Osteocyte (in vitro differentiated cells): Measurements from ENCODE around the gene EFNA5. TPM values are rescaled to one million over a fixed set of nuclear protein-coding genes. Genes with fewer than 3 reads are reported as not detected.
A peak's percentile ranks its signal among the peaks of the same experiment; 100 is the strongest.

ENCODE experiments used
- DNase-seq: peaks from one replicate; pipeline ENCODE4 v3.0.0; 2021; ENCODE audit warnings: mixed read lengths; ENCODE audit not compliant: unreplicated experiment; ENCODE audit errors: extremely low spot score
- H3K27ac Mint-ChIP-seq: one replicate; pipeline ENCODE4 v1.8.0; 2021; ENCODE audit warnings: mild to moderate bottlenecking, mixed read lengths; ENCODE audit not compliant: unreplicated experiment
- H3K27me3 Mint-ChIP-seq: one replicate; pipeline ENCODE4 v1.8.0; 2021; ENCODE audit warnings: mixed read lengths; ENCODE audit not compliant: unreplicated experiment
- H3K36me3 Mint-ChIP-seq: one replicate; pipeline ENCODE4 v1.8.0; 2021; ENCODE audit warnings: mixed read lengths; ENCODE audit not compliant: unreplicated experiment
- H3K4me1 Mint-ChIP-seq: one replicate; pipeline ENCODE4 v1.8.0; 2021; ENCODE audit warnings: mixed read lengths; ENCODE audit not compliant: unreplicated experiment
- H3K4me3 Mint-ChIP-seq: one replicate; pipeline ENCODE4 v1.8.0; 2021; ENCODE audit warnings: mild to moderate bottlenecking, moderate library complexity, mixed read lengths; ENCODE audit not compliant: unreplicated experiment
- H3K9me3 Mint-ChIP-seq: one replicate; pipeline ENCODE4 v1.8.0; 2021; ENCODE audit warnings: mixed read lengths; ENCODE audit not compliant: unreplicated experiment
- total RNA-seq: library from RNA; stranded (reverse); gene quantifications from 2 replicates; pipeline ENCODE4 v1.2.1, GENCODE V29; 2021
- TF ChIP-seq, protein P1 (sequence below): fragments of 200-600 bp; sonication (generic); IDR thresholded peaks from 2 replicates; pipeline ENCODE4 v1.5.0; 2021; ENCODE audit warnings: antibody characterized with exemption, mild to moderate bottlenecking, moderate library complexity

Gene EFNA5
- total RNA-seq, 1 donor from 2014 or later = 34.2 TPM

- no peaks in the 10 kb centered on the region for H3K9me3 Mint-ChIP-seq
- no peaks in the 10 kb centered on the region for H3K27me3 Mint-ChIP-seq
- no peak for DNase-seq
- no peaks in the 10 kb centered on the region for H3K36me3 Mint-ChIP-seq
- peaks cover 77% of the 10 kb centered on the region for H3K4me1 Mint-ChIP-seq
- no peak overlapping the region for H3K4me3 Mint-ChIP-seq
- H3K27ac Mint-ChIP-seq = peak overlapping the region; percentile 42
- TF ChIP-seq, protein P1, sequence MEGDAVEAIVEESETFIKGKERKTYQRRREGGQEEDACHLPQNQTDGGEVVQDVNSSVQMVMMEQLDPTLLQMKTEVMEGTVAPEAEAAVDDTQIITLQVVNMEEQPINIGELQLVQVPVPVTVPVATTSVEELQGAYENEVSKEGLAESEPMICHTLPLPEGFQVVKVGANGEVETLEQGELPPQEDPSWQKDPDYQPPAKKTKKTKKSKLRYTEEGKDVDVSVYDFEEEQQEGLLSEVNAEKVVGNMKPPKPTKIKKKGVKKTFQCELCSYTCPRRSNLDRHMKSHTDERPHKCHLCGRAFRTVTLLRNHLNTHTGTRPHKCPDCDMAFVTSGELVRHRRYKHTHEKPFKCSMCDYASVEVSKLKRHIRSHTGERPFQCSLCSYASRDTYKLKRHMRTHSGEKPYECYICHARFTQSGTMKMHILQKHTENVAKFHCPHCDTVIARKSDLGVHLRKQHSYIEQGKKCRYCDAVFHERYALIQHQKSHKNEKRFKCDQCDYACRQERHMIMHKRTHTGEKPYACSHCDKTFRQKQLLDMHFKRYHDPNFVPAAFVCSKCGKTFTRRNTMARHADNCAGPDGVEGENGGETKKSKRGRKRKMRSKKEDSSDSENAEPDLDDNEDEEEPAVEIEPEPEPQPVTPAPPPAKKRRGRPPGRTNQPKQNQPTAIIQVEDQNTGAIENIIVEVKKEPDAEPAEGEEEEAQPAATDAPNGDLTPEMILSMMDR = no peak
These were observed 103.8 kb downstream of the EFNA5 start for GRCh38 chr5:107566986-107567385.

- Mint-ChIP-seq H3K9me3 (no peaks in the 10 kb centered on the region), H3K27ac (peak overlapping the region; percentile 68), H3K4me1 (peaks cover 68% of the 10 kb centered on the region), H3K4me3 (no peak overlapping the region), H3K36me3 (no peaks in the 10 kb centered on the region), H3K27me3 (no peaks in the 10 kb centered on the region)
- DNase-seq = no peak
- TF ChIP-seq, protein P1 = no peak
These were observed 104.7 kb downstream of the EFNA5 start for GRCh38 chr5:107565791-107566767.

- TF ChIP-seq, protein P1 = no peak
- Mint-ChIP-seq H3K36me3 (no peaks in the 10 kb centered on the region), H3K27me3 (no peaks in the 10 kb centered on the region), H3K9me3 (no peaks in the 10 kb centered on the region), H3K4me1 (peaks cover 58% of the 10 kb centered on the region), H3K4me3 (peak overlapping the region; percentile 51), H3K27ac (peak overlapping the region; percentile 79)
- no peak for DNase-seq
These were observed 105.8 kb downstream of the EFNA5 start for GRCh38 chr5:107564931-107565372.

DNA sequence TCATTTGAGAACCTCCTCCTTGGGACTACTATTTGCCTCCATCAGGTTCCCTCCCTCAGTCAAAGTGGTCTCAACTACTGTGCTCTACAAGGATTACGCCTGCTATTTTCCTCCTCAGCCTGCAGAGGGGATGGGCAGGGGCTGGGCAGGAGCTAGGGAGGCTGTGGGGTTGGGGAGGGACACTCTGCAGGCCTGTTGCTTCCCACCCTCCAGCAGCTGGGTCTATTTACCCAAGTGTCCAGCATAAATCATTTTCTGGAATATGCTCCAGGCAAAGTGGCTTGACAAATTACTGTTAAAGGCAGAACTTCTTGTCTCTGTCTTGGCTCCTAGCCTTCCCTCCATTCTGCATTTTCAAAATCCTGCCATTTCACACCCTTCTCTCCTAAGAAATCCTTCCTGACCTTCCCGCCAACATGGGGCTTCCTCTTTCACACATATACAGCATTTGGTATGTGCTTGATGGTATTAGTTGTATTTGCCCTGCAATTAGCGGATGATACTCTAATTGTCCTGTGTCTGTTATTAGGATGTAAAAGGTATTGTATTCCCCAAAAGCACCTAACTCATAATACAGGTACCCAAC, 106.7 kb downstream of the EFNA5 start:
- H3K4me3 Mint-ChIP-seq = peak overlapping the region; percentile 51
- H3K27ac Mint-ChIP-seq = peak overlapping the region; percentile 59
- TF ChIP-seq, protein P1 = no peak
- no peaks in the 10 kb centered on the region for H3K27me3 Mint-ChIP-seq
- no peak for DNase-seq
- H3K4me1 Mint-ChIP-seq = peaks cover 67% of the 10 kb centered on the region
- H3K36me3 Mint-ChIP-seq = no peaks in the 10 kb centered on the region
- no peaks in the 10 kb centered on the region for H3K9me3 Mint-ChIP-seq

- TF ChIP-seq, protein P1 = no peak
- Mint-ChIP-seq H3K4me1 (peaks cover 65% of the 10 kb centered on the region), H3K4me3 (no peak overlapping the region), H3K27ac (no peak overlapping the region), H3K27me3 (no peaks in the 10 kb centered on the region), H3K9me3 (no peaks in the 10 kb centered on the region), H3K36me3 (no peaks in the 10 kb centered on the region)
- no peak for DNase-seq
These were observed 110.4 kb downstream of the EFNA5 start for GRCh38 chr5:107560377-107560776.
